GM19043 (cell line): ENCODE data around the gene RPS18.
"Not testable (repeated sequence)": the region's sequence is repeated elsewhere in the genome, so short reads cannot be mapped to it uniquely, and the experiment has no call there.

Experiments
- ATAC-seq: cut with Tn5 transposase; IDR thresholded peaks from one replicate; pipeline ENCODE4 v1.9.1; 2021; ENCODE audit warnings: low read depth; ENCODE audit not compliant: unreplicated experiment

The RPS18 gene

DNA sequence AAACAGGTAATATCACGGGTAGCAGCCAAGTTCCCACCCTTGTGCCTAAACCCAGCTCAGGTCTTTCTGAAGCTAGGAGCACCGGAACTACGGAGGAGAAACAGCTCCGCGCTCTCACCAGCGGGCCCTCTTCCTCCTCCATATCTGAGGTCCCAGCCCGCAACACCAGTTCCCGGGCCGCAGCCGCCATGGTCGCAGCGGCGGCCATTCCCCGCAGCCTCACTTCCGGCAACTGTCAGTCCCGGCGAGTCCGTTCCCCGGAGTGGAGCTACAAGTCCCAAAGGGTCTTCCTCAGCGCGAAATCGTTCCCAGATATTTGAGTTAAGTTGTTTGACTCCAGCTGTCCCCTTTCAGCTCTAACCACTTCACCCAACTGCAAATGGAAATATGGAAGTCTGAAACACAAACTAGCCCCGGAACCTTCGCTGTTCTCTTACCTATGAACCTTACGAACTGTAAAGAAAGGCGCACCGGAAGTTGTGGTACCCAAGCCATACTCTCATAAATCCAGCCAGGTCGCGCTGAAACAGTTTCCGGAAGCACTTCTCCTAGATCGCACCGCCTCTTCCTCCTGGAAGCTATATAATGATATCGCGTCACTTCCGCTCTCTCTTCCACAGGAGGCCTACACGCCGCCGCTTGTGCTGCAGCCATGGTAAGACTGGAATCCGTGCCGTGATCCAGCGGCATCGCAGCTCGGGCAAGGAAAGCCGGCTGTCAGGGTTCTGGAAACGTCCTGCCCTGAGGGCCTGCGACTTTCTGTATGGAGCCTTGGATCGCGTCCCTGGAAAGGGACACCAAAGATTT is at the start of gene RPS18, which contains the start of gene VPS52:
Gene RPS18 (plus strand): TSS at position 608 of the 807 bp plus-strand sequence. CDS start 45 bp downstream, at position 653.
Gene VPS52 (minus strand): TSS at position 409 of the 807 bp plus-strand sequence. CDS start 201 bp downstream, at position 208.
- peak; percentile 71 for ATAC-seq

DNA sequence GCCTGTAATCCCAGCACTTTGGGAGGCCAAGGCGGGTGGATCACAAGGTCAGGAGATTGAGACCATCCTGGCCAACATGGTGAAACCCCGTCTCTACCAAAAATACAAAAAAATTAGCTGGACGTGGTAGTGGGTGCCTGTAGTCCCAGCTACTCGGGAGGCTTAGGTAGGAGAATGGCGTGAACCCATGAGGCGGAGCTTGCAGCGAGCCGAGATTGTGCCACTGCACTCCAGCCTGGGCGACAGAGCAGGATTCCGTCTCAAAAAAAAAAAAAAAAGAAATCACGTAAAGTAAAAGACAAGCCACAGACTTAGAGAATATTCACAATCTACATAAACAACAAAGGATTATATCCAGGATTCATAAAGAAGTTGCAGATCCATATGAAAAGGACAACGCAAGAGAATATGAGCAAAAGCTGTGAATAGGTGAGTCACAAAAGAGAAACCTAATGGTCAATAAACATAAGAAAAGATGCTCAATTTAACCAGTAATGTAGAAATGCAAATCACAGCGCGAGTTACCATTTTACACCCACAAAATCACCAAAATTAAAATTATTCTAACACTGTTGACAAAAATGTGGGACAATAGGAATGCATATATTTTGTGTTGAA is 45.3 kb upstream of the RPS18 start:
- ATAC-seq: not testable (repeated sequence)

DNA sequence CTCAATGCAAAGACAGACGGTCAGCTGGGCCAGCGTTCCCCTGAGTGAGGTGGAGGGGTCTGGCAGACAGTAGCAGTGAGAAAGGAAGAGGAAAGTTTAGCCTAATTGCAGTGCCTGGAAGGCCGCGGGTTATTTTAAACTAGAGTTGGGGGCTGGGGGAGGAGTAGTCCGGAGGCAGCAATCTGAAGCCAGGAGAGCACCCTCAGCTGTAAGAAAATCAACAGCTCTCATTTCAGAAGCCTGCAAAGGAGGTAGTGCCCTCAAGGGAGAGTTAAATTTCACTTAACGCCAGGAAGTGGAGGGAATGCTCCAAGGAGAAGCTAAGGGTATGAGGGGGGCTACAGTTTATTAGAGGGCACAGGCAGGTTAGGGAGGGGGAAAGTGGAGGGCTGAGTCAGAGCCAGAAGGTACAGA is 36.6 kb upstream of the RPS18 start:
- ATAC-seq: no peak

DNA sequence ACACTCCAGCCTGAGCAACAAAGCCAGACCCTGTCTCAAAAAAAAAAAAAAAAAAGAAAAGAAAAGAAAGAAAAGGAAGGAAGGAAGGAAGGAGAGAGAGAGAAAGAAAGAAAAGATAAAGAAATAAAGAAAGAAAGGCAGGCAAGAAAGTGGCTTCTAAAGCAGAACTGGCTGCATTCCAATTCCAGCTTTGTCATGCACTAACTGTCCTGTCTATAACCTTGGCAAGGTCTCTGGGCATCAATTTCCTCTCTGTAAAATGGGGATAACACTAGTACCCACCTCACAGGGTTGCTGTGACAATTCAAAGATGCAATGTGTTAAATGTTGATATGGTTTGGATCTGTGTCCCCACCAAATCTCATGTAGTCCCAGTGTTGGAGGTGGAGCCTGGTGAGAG is 35.5 kb upstream of the RPS18 start:
- no peak for ATAC-seq

DNA sequence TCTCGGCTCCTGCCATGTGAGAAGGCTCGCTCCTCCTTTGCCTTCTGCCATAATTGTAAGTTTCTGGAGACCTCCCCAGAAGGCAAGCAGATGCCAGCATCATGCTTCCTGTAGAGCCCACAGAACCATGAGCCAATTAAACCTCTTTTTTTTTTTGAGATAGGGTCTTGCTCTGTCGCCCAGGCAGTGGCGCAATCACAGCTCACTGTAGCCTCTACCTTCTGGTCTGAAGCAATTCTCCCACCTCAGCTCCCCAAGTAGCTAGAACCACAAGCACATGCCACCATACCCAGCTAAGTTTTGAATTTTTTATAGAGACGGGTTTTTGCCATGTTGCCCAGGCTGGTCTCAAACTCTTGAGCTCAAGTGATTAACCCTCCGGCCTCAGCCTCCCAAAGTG is 35.0 kb upstream of the RPS18 start:
- ATAC-seq: no peak

DNA sequence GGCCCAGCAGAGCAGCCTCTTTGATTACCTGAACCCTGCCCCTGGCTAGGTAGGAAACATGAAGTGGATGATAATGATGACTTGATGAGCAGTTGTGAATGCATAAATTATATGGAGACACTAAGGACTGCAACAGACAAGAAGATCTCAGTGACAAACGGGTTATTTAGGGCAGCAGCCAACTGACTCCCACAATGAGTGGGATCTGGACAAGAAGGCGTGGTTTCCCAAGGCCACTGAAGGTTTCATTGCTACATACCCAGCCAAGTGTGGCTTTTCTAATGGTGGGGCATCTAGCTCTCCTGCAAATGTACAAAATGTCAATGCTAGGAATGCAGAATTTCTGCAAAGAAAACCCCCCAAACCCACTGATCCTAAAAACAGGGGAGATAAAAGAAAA is 34.1 kb upstream of the RPS18 start:
- no peak for ATAC-seq

DNA sequence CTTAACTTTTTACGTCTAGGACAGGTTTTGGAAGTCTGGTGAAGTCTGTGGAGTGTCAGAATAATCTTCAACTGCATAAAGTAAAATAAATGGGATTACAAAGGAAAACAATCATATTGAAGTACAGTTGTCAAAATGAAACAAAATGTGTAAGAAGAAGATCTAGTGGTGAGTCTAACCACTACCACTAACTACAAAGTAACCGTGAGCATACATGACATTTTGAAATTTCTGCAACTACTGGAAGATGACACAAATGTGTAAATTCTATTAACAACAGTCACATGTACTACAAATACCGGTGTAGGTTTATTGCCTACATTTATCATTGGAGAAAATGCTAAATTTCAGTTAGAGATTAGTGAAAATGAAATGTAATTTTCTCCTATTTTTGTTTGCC is 29.9 kb upstream of the RPS18 start:
- ATAC-seq: no peak

DNA sequence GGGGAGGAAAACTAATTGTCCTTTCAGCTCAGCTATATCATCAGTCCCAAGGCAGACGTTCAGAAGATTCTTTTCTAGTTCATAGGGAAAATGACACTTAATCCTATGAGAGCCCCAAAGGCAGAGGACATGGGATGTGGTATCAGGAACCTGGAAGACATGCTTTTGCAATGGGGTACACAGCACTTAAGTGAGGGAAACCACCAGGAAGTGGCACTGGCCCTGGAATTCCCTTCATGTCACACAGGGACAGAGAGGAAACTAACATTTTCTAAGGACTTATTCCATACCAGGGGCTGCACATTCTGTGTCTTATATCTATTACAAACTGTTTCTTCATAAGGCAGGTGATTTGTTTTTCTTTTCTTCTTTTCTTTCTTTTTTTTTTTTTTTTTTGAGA is 28.4 kb upstream of the RPS18 start:
- ATAC-seq: no peak

DNA sequence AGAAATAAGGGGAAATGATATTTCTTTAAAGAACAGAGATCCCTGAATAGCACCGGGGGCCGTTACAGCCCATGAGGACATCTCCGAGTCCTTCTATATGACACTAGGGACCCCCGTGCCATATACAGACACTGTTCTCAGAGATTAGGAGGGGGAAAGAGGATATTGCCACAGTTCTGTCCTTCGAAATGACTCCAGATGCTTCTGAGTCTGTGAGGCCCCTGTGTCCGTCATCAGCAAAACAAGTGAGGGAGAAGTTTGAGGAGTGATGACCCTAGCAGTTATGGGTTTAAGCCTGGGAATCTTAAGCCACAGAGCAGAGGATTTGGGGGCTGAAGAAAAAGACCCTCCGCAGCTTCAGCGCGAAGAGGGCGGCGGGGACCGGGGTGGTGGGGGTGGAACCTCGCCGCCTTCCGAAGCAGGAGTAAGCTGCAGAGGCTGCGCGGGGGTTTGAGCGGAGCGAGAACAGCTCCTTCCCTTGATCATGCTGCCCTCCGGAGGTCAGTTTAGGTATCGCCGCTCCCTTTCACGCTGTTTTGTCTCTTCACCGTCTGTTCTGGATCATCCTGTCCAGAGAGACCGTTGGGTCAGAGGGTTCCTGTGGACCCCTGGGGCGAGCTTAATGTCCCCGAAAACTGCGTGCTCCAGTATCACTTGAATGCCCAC is 23.8 kb upstream of the RPS18 start:
- no peak for ATAC-seq

DNA sequence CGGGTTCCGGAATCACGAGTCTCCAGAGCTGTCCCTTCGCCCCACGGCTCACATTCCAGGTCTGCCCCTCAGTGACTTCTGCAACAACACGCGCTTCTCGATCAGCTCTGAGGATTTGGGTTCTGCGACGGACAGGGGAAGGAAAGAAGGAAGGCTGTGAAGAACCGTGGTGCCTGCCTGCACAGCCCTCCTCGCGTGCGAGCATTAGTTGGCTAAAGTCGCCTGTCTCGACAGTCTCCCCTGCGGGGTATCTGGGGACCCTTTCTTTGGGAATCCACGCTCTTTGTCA is 23.3 kb upstream of the RPS18 start:
- ATAC-seq: no peak

DNA sequence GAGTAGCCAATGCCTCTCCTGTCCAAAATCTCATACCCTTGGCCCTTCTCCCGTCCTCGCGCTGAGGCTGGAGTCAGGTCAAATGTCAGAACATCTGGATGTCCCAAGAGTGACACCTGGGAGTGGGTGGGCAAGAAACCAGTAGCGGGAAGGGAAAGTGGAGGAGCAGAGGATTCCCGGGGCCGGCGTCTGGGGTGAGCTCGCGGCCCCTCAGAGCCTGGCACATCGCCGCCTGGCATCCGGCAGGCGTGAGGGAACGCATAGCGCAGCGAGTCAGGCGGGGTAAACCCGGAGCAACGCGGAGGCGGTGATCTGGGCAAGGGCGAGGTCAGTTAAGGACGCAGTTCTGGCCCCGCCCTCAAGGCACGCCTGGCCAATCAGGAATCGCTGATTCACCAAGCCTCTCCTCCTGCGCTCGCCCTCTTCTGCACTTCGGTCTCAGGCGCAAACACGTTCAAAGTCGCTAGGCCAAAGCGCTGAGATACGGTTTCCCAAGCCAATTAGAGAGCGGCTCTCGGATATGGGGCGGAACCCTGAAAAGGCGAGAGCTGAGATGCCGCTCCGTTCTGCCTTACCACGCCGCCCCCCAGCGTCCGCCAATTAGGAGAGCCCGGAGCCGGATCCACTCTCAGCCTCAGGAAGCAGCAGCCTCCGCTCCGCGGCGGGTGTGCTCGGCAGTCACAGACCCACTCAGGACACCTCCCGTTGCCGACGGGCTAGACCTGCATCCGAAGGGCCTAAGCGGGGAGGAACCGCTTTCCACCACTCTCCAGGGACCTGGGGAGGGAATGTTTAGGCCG is 22.7 kb upstream of the RPS18 start:
- ATAC-seq: peak; percentile 84

DNA sequence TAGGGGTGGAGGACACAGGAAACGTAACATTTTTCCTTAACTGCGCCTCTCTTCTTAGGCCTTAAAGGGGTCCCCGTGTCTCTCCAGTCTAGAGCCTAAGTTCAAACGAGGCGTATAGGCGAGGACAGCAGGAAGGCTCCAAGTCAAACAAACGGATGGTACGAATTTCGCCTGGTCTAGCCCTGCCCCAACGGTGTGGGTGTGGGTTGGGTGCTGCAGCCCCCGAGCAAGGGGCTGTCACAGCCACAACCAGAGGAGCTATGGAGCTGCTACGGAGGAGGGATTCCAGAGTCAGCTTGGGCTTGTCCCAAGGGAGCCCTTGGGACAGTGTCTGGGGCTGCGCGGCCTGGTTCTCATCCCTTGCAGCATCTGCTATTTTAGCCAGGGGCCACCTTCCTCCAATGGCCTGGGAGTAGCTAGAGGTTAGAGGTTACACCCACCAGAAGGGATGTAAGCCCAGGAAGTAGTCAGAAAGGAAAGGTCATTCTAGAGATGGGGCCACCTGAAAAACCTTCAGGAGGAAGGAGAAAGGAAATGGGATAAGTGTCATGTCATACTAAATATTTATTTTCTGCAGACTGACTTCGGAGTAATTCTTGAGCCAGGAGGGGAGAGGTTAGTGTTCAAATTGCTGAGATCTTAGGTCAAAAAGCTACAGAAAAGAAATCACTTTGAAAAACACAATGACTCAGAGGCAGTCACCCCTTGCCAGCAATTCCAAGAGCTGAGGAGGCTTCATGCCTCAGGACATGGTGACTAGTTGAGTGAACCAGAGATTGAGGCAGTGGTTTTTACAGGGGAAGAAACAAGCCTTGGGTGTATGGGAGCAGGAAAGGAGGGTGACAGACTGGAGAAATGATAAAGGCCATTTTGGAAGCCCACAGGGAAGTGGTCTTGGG is 21.9 kb upstream of the RPS18 start:
- no peak for ATAC-seq

DNA sequence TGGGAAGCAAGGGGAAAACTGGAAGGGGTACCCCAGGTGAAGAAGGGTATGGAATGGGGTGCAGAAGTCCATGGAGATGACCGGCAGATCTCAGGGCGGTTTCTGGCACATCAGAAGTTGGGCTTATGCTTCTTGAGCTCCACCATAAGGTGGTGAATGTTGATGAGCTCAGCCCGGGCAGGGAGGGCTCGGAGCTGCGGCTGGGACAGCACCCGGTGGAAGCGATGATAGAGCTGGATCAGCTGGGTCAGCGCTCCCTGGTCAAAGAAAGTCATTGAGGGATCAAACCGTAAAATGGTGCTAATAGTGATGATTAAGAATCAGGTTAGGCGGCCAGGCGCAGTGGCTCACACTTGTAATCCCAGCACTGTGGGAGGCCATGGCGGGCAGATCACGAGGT is 21.1 kb upstream of the RPS18 start:
- no peak for ATAC-seq

DNA sequence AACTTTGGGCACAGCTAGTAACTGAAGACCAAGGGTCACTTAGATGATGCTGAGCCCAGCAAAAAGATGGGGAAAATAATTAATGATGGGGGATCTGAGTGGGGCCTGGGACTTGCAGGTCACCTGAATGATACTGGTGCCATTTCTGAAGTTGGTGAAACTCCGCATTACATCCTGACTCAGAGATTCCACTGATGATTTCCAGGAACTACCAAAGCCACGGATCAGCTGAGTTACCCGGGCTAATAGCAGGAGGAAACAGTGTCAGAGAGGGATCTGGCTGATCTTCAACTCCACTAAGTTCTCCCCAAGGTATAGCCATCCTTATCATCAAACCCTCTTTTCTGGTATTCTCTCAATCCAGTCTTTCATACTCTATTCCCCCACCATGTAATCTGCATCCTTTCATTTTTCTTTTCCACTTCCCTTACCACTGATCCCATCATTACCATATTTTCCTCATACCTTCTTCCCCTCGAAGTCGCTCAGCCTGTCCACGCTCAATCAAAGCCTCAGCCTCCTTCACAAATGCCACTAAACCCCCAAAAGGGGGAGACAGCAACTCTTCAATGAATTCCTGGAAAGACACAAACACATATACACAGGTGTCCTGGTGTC is 20.4 kb upstream of the RPS18 start:
- ATAC-seq: no peak

DNA sequence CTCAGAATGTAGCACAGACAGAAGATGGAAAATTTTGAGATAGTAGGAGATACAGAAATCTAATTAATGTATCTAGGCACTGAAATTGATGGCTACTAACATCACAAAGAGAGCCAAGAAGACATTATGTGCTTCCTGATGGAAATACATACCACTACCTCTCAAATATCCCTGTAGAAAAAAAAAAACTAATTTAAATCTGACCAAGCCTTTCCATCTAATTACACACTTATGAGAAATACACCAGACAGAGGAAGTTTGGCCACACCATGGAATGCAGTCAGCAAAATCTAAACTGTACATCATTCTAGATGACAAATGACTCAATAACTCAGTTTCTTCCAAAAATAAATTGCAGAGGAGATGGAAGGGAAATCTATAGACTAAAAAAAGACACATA is 19.1 kb upstream of the RPS18 start:
- no peak for ATAC-seq

DNA sequence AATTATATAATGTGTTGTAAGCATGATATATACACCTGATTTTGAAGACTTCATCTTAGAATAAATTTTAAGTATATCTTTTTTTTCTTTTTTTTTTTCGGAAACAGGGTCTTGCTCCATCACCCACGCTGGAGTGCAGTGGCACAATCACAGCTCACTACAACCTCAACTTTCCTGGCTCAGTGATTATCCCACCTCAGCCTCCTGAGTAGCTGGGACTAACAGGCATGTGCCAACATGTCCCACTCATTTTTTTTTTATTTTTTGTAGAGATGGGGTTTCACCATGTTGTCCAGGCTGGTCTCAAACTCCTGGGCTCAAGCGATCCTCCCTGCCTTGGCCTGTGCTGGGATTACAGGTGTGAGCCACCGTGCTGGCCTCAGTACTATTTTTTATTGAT is 17.3 kb upstream of the RPS18 start:
- no peak for ATAC-seq

DNA sequence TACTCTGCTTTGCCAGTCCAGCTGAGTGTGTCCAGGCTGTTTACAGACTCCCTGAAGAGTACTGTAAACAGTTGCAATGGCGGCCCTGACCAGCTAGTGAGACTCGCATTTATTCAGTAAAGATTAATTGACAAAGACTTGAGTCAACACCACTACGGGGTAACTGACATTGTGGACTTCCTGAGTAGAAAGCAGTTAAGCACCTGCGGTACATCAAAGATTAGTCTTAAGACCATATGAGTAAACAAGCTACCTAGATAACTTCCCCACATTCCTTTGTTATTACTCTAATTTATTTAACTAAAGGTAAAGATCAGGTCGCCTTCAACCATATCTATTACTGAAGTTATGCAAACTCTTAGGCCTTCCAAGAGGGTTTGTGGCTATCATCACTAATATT is 12.8 kb upstream of the RPS18 start:
- ATAC-seq: no peak

DNA sequence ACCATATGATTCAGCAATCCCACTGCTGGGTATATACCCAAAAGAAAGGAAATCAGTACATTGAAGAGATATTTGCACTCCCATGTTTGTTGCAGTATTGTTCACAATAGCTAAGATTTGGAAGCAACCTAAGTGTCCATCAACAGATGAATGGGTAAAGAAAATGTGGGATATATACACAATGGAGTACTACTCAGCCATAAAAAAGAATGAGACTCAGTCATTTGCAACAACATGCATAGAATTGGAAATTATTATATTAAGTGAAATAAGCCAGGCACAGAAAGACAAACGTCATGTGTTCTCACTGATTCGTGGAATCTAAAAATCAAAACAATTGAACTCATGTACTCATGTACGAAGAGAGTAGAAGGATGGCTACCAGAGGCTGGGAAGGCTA is 9.4 kb upstream of the RPS18 start:
- not testable (repeated sequence) for ATAC-seq

DNA sequence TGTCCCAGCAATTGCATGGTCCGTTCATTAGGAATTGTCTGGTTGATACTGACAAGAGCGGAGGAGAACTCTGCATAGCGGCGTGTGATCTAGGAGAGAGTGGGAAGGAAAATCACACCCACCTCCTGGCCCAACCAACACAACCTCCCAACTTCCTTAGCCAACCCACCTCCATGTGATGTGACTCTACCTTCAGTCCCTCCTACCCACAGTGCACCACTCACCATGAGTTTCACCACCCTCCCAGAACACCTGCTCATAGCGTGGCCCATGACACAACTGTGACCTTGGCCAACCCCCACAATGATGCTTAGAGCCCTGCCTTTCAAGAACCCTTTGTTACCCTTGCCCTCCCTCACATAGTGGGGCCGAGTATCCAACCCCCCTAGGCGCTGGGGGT is 7.9 kb upstream of the RPS18 start:
- ATAC-seq: no peak

DNA sequence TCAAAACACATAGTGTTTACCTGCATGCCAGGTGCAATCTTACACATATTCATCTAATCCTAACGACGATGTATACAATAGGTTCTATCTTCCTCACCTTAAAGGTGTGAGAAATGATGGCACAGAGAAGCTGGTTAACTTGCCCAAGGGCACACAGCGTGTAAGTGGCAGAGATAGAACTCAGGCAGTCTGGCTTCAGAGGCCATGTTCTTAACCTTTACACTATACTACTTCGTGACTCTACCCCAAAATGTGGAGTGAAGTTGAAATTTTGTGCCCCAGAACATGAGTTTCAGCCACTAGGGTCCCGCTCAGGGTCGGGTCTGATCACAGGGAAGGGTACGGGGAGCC is 783 bp upstream of the RPS18 start:
- no peak for ATAC-seq
